ENCODE measurements around the gene NMD3. TPM values are rescaled to one million over a fixed set of nuclear protein-coding genes. Genes with fewer than 3 reads are reported as not detected.
"Not testable (repeated sequence)": the region's sequence is repeated elsewhere in the genome, so short reads cannot be mapped to it uniquely, and the experiment has no call there.

NMD3 gene
- total RNA-seq, 2 donors from 2014 or later = 51.8 to 66.8 TPM

DNA sequence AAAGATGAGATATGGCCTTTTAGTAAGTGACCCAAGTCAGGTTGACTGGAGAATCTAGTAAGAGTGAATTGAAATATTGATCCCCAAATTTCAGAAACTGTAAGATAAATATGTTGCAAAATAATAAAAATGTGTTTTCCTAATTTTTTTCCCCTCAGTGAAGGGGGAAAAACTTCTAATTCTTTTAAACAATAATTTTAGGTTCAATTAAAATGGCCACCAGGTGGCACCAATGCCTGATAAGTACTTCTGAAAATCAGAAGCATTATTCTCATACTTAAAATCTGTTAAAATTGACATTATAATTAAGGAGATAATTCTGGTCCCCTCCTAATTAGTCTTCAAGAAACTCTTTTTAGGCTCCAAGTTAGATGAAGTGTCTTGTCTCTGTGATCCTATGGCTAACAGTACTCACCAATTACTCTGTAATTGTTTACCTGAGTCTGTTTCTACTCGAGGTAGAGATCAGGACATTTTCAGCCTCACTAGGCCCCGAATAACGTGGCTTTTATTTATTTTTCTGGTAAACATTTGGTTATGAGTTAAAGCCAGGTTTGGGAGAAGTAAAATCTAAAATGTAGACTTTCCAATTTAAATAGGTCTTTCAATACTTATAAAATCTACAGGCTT, 52.6 kb downstream of the NMD3 start:
- Mint-ChIP-seq H3K4me1 (ENCODE audit: low read depth in 2 of 2) (no peaks in the 10 kb centered on the region), H3K27ac (no peak overlapping the region), H3K4me3 (no peak overlapping the region), H3K36me3 (peaks cover 23% of the 10 kb centered on the region), H3K27me3 (no peaks in the 10 kb centered on the region), H3K9me3 (peaks cover 1% of the 10 kb centered on the region)
- DNase-seq (ENCODE audit: low spot score) = no peak
- ATAC-seq = no peak

GRCh38 chr3:161274691-161275298, 53.7 kb downstream of the NMD3 start:
- Mint-ChIP-seq H3K27me3 (peaks cover 0 to 4% of the 10 kb centered on the region in 2 donors), H3K9me3 (peaks cover 8% of the 10 kb centered on the region), H3K27ac (no peak overlapping the region), H3K36me3 (peaks cover 34% of the 10 kb centered on the region), H3K4me1 (ENCODE audit: low read depth in 2 of 2) (no peaks in the 10 kb centered on the region), H3K4me3 (no peak overlapping the region)
- no peak for DNase-seq (ENCODE audit: low spot score)
- peak; percentile 44 to 52 for ATAC-seq

- Mint-ChIP-seq H3K36me3 (peaks cover 37% of the 10 kb centered on the region), H3K4me1 (ENCODE audit: low read depth in 2 of 2) (no peaks in the 10 kb centered on the region), H3K4me3 (no peak overlapping the region), H3K27me3 (peaks cover 0 to 4% of the 10 kb centered on the region in 2 donors), H3K27ac (no peak overlapping the region), H3K9me3 (peaks cover 11% of the 10 kb centered on the region)
- DNase-seq (ENCODE audit: low spot score) = no peak
- ATAC-seq = no peak
Measured at GRCh38 chr3:161275919-161276318, 54.8 kb downstream of the NMD3 start.

DNA sequence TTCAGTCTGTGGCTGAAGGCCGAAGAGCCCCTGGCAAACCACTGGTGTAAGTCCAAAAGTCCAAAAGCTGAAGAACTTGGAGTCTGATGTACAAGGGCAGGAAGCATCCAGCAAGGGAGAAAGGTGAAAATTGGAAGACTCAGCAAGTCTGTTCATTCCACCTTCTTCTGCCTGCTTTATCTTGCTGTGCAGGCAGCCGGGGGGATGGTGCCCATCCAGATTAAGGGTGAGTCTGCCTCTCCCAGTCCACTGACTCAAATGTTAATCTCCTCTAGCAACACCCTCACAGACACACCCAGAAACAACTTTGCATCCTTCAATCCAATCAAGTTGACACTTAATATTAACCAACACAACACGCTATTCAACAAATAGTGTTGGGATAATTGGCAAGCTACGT, 61.3 kb downstream of the NMD3 start:
- Mint-ChIP-seq H3K9me3 (peaks cover 17% of the 10 kb centered on the region), H3K36me3 (peaks cover 28% of the 10 kb centered on the region)
- ATAC-seq; H3K4me1 Mint-ChIP-seq (ENCODE audit: low read depth in 2 of 2); H3K27me3 Mint-ChIP-seq; H3K4me3 Mint-ChIP-seq; DNase-seq (ENCODE audit: low spot score); H3K27ac Mint-ChIP-seq: not testable (repeated sequence)

- ATAC-seq (no peak), DNase-seq (ENCODE audit: low spot score) (no peak)
- peaks cover 10% of the 10 kb centered on the region for H3K36me3 Mint-ChIP-seq
- H3K4me3 Mint-ChIP-seq = no peak overlapping the region
- peaks cover 2 to 5% of the 10 kb centered on the region in 2 donors for H3K27me3 Mint-ChIP-seq
- H3K9me3 Mint-ChIP-seq = peaks cover 9% of the 10 kb centered on the region
- H3K4me1 Mint-ChIP-seq (ENCODE audit: low read depth in 2 of 2) = no peaks in the 10 kb centered on the region
- H3K27ac Mint-ChIP-seq = no peak overlapping the region
Measured at GRCh38 chr3:161284989-161285388, 63.9 kb downstream of the NMD3 start.

DNA sequence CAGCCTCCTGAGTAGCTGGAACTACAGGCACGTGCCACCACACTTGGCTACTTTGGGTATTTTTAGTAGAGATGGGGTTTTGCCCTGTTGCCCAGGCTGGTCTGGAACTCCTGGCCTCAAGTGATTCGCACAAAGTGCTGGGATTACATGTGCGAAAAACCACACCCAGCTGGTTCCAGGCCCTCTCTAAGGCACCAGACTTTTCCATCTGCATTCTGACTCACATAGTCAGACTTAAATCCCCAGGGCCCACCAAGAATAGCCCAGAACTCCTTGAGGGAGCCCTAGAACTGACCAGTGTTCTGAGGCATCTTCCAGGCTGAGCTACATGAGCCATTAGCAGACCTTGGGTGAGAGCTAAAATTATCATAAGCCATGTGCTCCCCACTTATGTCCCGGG, 68.1 kb downstream of the NMD3 start:
- Mint-ChIP-seq H3K4me3 (no peak overlapping the region), H3K27me3 (peaks cover 11 to 19% of the 10 kb centered on the region in 2 donors), H3K27ac (no peak overlapping the region), H3K4me1 (ENCODE audit: low read depth in 2 of 2) (no peaks in the 10 kb centered on the region), H3K9me3 (no peaks in the 10 kb centered on the region), H3K36me3 (no peaks in the 10 kb centered on the region)
- no peak for ATAC-seq
- no peak for DNase-seq (ENCODE audit: low spot score)

- H3K27me3 Mint-ChIP-seq = peaks cover 15 to 19% of the 10 kb centered on the region in 2 donors
Measured at GRCh38 chr3:161291191-161291901, 70.2 kb downstream of the NMD3 start.

DNA sequence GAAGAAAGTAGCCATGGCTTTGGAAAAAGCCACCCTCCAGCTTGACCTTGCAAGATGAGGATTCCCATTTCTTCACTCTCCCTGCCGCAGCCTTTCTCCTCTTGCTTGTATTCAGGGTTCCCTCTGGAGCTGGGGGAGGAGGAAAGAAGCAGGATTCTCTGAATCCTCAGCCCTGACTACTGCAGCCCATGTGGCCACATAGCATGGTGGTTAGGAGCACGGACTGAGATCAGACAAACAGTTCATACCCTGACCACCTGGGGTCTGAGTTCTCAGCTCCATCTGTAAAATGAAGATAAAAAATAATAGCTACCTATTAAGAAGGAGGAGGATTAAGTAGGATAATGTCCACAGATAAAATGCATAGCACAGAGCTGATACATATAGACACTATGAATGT, 72.3 kb downstream of the NMD3 start:
- no peak overlapping the region for H3K27ac Mint-ChIP-seq
- peaks cover 17 to 25% of the 10 kb centered on the region in 2 donors for H3K27me3 Mint-ChIP-seq
- ATAC-seq (no peak), DNase-seq (ENCODE audit: low spot score) (no peak)
- peaks cover 4% of the 10 kb centered on the region for H3K9me3 Mint-ChIP-seq
- H3K4me1 Mint-ChIP-seq (ENCODE audit: low read depth in 2 of 2) = no peaks in the 10 kb centered on the region
- H3K4me3 Mint-ChIP-seq = no peak overlapping the region
- H3K36me3 Mint-ChIP-seq = peaks cover 12% of the 10 kb centered on the region

More at GRCh38 chr3:161291191-161291901, 70.2 kb downstream of the NMD3 start:
- no peak for ATAC-seq
- H3K36me3 Mint-ChIP-seq = no peaks in the 10 kb centered on the region
- DNase-seq (ENCODE audit: low spot score) = no peak
- H3K4me1 Mint-ChIP-seq (ENCODE audit: low read depth in 2 of 2) = no peaks in the 10 kb centered on the region
- H3K4me3 Mint-ChIP-seq = no peak overlapping the region
- H3K9me3 Mint-ChIP-seq = no peaks in the 10 kb centered on the region
- H3K27ac Mint-ChIP-seq = no peak overlapping the region

DNA sequence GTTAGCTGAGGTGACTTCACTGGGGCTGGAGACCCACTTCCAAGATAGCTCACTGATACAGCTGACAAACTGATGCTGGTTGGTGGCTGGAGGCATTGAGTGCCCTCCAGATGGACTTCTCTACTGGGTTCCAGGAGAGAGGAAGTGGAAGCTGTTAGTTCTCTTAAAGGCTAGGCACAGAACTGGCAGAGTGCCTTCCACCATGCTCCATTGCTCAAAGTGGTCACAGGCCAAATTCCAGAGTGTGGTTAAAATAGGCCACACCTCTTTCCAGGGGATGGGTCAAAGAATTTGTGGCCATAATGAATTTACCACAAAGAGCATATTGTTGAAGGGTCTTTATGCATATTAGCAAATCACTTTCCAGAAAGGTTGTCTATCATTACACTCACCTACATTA, 74.2 kb downstream of the NMD3 start:
- Mint-ChIP-seq H3K4me3 (no peak overlapping the region), H3K27ac (no peak overlapping the region), H3K4me1 (ENCODE audit: low read depth in 2 of 2) (no peaks in the 10 kb centered on the region), H3K9me3 (peaks cover 8% of the 10 kb centered on the region), H3K27me3 (peaks cover 19 to 21% of the 10 kb centered on the region in 2 donors), H3K36me3 (peaks cover 22% of the 10 kb centered on the region)
- DNase-seq (ENCODE audit: low spot score) (no peak), ATAC-seq (no peak)

GRCh38 chr3:161296814-161297213, 75.7 kb downstream of the NMD3 start:
- no peaks in the 10 kb centered on the region for H3K4me1 Mint-ChIP-seq (ENCODE audit: low read depth in 2 of 2)
- DNase-seq (ENCODE audit: low spot score) (no peak), ATAC-seq (no peak)
- no peak overlapping the region for H3K27ac Mint-ChIP-seq
- H3K4me3 Mint-ChIP-seq = no peak overlapping the region
- peaks cover 8% of the 10 kb centered on the region for H3K9me3 Mint-ChIP-seq
- H3K36me3 Mint-ChIP-seq = peaks cover 22% of the 10 kb centered on the region
- peaks cover 28 to 30% of the 10 kb centered on the region in 2 donors for H3K27me3 Mint-ChIP-seq

Other genes with a start within 250 kb of the NMD3 start
- gene B3GALNT1, start 116.0 kb upstream of the NMD3 start, total RNA-seq = 10 to 100 TPM; 11.3 to 15.1 TPM
- not detected for gene SPTSSB, start 150.2 kb downstream of the NMD3 start, total RNA-seq

Measured in natural killer cell treated with Interleukin-12 subunit alpha and Interleukin-12 subunit beta and Interleukin-15 and Interleukin-18, amount 100 ng/mL, for 72 hours (primary cell).